Measurements from ENCODE around the gene ATP5ME. TPM values are rescaled to one million over a fixed set of nuclear protein-coding genes. Genes with fewer than 3 reads are reported as not detected.
"Not testable (repeated sequence)": the region's sequence is repeated elsewhere in the genome, so short reads cannot be mapped to it uniquely, and the experiment has no call there.

ATP5ME gene
- total RNA-seq, 1 donor from 2014 or later: 95.1 TPM

DNA sequence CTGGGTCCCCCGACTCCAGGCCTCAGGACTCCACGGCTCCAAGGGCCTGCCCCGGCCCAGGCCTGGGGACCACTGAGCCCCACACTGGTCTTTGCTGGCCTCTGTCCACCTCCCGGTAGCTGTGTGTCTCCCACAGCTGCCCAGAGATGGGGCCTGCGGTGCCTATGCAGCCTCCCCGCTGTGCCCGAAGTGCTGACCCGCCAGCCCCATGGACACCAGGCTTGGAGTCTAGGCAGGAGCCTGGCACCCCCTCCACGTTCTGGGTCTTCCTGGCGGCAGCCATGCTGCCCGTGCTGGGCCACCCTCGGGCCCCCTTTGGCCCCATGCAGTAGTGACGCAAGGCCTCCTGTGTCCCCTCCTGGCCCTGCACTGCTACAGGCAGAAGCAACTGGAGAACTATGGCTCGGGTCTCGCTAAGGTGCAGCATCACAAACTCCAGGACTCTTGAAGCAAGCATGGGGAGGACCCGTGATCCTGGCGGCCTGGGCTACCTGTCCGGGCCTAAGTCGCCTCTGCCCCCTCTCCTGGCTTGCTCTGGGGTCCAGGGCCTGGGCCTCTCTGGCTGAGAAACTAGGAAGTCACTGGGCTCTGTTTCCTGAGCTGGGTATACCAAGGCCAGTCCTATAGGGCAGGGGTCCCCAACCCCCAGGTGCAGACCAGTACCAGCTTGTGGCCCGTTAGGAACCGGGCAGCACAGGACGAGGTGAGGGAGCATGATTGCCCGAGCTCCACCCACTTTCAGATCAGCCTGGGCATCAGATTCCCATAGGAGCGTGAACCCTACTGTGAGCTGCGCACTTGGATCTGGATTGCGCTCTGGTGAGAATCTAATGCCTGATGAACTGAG is 1.2 kb upstream of the ATP5ME start:
- H3K27ac Mint-ChIP-seq: no peak overlapping the region
- peak overlapping the region; percentile 92 for H3K4me3 Mint-ChIP-seq
- H3K4me2 ChIP-seq: peak overlapping the region; percentile 84
- no peak for TF ChIP-seq CTCF (IDR thresholded peaks at IDR 0.05)
- TF ChIP-seq EZH2phosphoT487 (IDR thresholded peaks at IDR 0.05): no peak
- TF ChIP-seq EZH2 (IDR thresholded peaks at IDR 0.05): no peak
- peaks cover 12% of the 10 kb centered on the region for H3K36me3 Mint-ChIP-seq
- peaks cover 4% of the 10 kb centered on the region for H3K27me3 ChIP-seq
- H3K27me3 Mint-ChIP-seq (ENCODE audit: insufficient read depth, low read depth): no peaks in the 10 kb centered on the region
- H3F3A ChIP-seq (ENCODE audit: low read depth): no peaks in the 10 kb centered on the region
- no peaks in the 10 kb centered on the region for H3K36me3 ChIP-seq
- H3K9ac ChIP-seq: peak overlapping the region; percentile 83
- no peak overlapping the region for H2AFZ ChIP-seq (replicated peaks)
- H3K4me1 Mint-ChIP-seq: peaks cover 6% of the 10 kb centered on the region
- H3K9me3 Mint-ChIP-seq: no peaks in the 10 kb centered on the region
- DNase-seq (ENCODE audit: low spot score): no peak
- no peak overlapping the region for H3K27ac ChIP-seq
- H4K20me1 ChIP-seq (ENCODE audit: low read depth): no peaks in the 10 kb centered on the region
- H3K4me3 ChIP-seq: peak overlapping the region; percentile 86
- peaks cover 4% of the 10 kb centered on the region for H3K4me1 ChIP-seq
- H3K79me2 ChIP-seq (ENCODE audit: low read depth): peaks cover 10% of the 10 kb centered on the region
- H3K9me3 ChIP-seq (ENCODE audit: low read depth): no peaks in the 10 kb centered on the region

DNA sequence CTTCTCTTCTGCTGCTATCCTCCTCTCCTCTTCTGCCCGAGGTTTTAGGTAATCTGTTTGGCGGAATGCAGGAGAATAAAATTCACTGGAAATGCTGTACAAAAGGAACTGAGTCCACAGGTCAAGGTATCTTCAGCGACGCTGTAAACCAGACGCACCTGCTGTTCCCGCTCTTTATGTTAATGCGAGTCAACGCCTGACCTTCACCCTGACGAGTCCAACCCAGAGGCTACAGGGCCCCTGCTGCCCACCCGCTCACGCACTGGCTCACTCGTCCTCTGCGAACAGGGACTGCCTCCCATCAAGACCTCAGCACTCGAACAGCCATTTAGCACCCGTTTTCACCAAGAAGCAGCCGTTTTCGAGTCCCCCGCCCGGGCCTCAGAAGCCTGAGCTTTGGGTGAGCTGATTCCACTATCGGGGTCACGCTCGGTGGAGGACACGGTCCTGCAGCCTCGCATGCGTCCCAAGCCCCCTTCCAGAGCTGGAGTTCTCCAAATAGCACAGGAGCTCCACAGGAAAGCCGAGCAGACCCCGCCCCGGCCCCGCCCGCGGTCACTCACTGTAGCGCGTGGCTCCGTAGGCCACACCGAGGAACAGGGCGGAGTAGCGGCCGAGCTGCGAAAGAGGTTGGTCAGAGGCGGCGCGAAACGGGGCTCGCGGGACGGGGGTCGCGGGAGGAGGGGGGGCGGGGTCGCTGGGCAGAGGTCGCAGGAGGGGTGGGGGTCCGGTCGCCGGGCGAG is 556 bp downstream of the ATP5ME start:
- H4K20me1 ChIP-seq (ENCODE audit: low read depth): no peaks in the 10 kb centered on the region
- peak overlapping the region; percentile 85 for H3K4me2 ChIP-seq
- Mint-ChIP-seq H3K4me3 (peak overlapping the region; percentile 92), H3K9me3 (no peaks in the 10 kb centered on the region), H3K4me1 (peaks cover 6% of the 10 kb centered on the region), H3K36me3 (peaks cover 14% of the 10 kb centered on the region), H3K27ac (no peak overlapping the region), H3K27me3 (ENCODE audit: insufficient read depth, low read depth) (no peaks in the 10 kb centered on the region)
- no peaks in the 10 kb centered on the region for H3F3A ChIP-seq (ENCODE audit: low read depth)
- H3K4me3 ChIP-seq: peak overlapping the region; percentile 86
- no peaks in the 10 kb centered on the region for H3K9me3 ChIP-seq (ENCODE audit: low read depth)
- no peak overlapping the region for H3K27ac ChIP-seq
- peaks cover 4% of the 10 kb centered on the region for H3K4me1 ChIP-seq
- peak; percentile 61 for DNase-seq (ENCODE audit: low spot score)
- H3K27me3 ChIP-seq: no peaks in the 10 kb centered on the region
- no peak overlapping the region for H2AFZ ChIP-seq (replicated peaks)
- H3K79me2 ChIP-seq (ENCODE audit: low read depth): peaks cover 10% of the 10 kb centered on the region
- H3K36me3 ChIP-seq: no peaks in the 10 kb centered on the region
- TF ChIP-seq CTCF (IDR thresholded peaks at IDR 0.05) (no peak), EZH2phosphoT487 (IDR thresholded peaks at IDR 0.05) (peak; percentile 25), EZH2 (IDR thresholded peaks at IDR 0.05) (peak; percentile 21)
- H3K9ac ChIP-seq: peak overlapping the region; percentile 72

DNA sequence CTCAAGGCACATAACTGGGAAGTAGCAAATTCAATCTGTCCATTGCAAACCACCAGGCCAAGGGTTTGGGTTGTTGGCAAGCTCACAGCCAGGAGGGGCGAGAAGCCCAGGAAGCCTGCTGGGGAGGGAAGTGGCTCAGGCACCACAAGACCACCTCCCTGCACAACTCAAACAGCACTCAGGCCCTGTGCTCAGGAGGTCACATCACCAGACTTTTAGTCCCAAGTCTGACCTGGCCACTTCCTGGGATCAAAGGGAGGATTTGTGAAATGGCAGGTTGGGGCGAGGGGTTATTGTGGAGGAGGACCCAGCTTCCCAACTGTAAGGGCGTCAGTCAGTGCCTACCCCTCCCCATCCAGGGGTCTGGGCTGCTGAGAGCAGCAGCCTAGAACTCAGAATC is 2.3 kb downstream of the ATP5ME start:
- Histone ChIP-seq H3K27me3 (no peaks in the 10 kb centered on the region), H3K79me2 (ENCODE audit: low read depth) (peaks cover 10% of the 10 kb centered on the region), H3K9ac (no peak overlapping the region), H2AFZ (replicated peaks) (no peak overlapping the region), H3K4me2 (no peak overlapping the region), H3K4me1 (peaks cover 4% of the 10 kb centered on the region), H4K20me1 (ENCODE audit: low read depth) (no peaks in the 10 kb centered on the region), H3K27ac (no peak overlapping the region), H3K4me3 (no peak overlapping the region), H3K36me3 (no peaks in the 10 kb centered on the region), H3K9me3 (ENCODE audit: low read depth) (no peaks in the 10 kb centered on the region), H3F3A (ENCODE audit: low read depth) (no peaks in the 10 kb centered on the region)
- no peaks in the 10 kb centered on the region for H3K27me3 Mint-ChIP-seq (ENCODE audit: insufficient read depth, low read depth)
- H3K4me1 Mint-ChIP-seq: peaks cover 6% of the 10 kb centered on the region
- DNase-seq (ENCODE audit: low spot score): no peak
- TF ChIP-seq EZH2phosphoT487 (IDR thresholded peaks at IDR 0.05) (no peak), EZH2 (IDR thresholded peaks at IDR 0.05) (no peak), CTCF (IDR thresholded peaks at IDR 0.05) (no peak)
- peaks cover 14% of the 10 kb centered on the region for H3K36me3 Mint-ChIP-seq
- no peak overlapping the region for H3K4me3 Mint-ChIP-seq
- H3K27ac Mint-ChIP-seq: no peak overlapping the region
- no peaks in the 10 kb centered on the region for H3K9me3 Mint-ChIP-seq

- H4K20me1 ChIP-seq (ENCODE audit: low read depth); H3K27me3 Mint-ChIP-seq (ENCODE audit: insufficient read depth, low read depth); H3K27ac ChIP-seq; H3K4me3 ChIP-seq; H2AFZ ChIP-seq (replicated peaks); H3K4me3 Mint-ChIP-seq; DNase-seq (ENCODE audit: low spot score); H3K9ac ChIP-seq; H3K36me3 ChIP-seq; H3K9me3 ChIP-seq (ENCODE audit: low read depth); H3K9me3 Mint-ChIP-seq; H3K27me3 ChIP-seq; H3K4me1 Mint-ChIP-seq; H3K27ac Mint-ChIP-seq; H3K4me2 ChIP-seq; H3K4me1 ChIP-seq; H3F3A ChIP-seq (ENCODE audit: low read depth): not testable (repeated sequence)
- peaks cover 10% of the 10 kb centered on the region for H3K79me2 ChIP-seq (ENCODE audit: low read depth)
- H3K36me3 Mint-ChIP-seq: peaks cover 14% of the 10 kb centered on the region
Observed at GRCh38 chr4:669806-670559, 4.1 kb downstream of the ATP5ME start.

GRCh38 chr4:668219-668618 is 5.9 kb downstream of the ATP5ME start:
- H3K27ac ChIP-seq; H2AFZ ChIP-seq (replicated peaks); H3K27me3 Mint-ChIP-seq (ENCODE audit: insufficient read depth, low read depth); H3K4me2 ChIP-seq; H3K27ac Mint-ChIP-seq; H3K79me2 ChIP-seq (ENCODE audit: low read depth); H3K9me3 ChIP-seq (ENCODE audit: low read depth); H3K9me3 Mint-ChIP-seq; H3K4me1 ChIP-seq; H3K4me3 ChIP-seq; H3F3A ChIP-seq (ENCODE audit: low read depth); H3K4me1 Mint-ChIP-seq; H4K20me1 ChIP-seq (ENCODE audit: low read depth); H3K27me3 ChIP-seq; DNase-seq (ENCODE audit: low spot score); H3K36me3 ChIP-seq; H3K4me3 Mint-ChIP-seq; H3K9ac ChIP-seq: not testable (repeated sequence)
- peaks cover 13% of the 10 kb centered on the region for H3K36me3 Mint-ChIP-seq
